ENCODE measurements around the gene BOC.

DNA sequence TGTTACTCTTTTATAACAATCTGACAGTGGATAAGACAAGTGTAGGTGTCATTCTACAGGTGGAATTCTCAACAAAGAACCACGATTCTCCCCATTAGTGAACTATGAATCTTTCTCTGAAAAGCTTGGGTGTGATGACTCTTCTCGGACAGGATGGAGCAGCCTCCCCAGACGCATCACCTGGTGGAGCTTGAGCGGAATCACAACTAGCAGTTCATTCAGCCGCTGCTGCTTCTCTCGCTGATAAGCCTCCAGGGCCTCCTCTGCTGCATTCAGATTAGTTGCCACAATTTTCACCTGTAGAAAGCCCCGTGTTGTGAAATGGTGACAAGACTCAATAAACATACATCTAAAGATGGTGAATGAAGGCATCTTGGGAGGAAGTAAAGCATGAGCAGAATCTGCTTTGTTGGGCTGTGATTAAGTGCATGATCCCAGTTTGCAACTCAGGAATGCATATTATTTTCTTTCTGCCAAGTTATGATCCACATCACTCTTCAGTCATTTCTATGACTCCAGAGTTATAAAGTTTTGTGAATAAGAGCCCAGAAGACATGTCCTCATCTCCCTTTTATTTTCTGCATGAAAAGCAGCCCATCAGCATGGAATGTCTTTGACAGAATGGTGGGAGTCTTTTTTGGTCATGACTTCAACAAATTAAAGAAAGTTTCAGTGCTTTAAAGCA is 93.6 kb downstream of the BOC start:
- TF ChIP-seq GATA2 (IDR thresholded peaks at IDR 0.05; ENCODE audit: low read depth, low read length) (no peak), GATA3 (IDR thresholded peaks at IDR 0.05; ENCODE audit: low read depth, low read length) (no peak)
